ENCODE measurements around the gene GALK1. TPM values are rescaled to one million over a fixed set of nuclear protein-coding genes. Genes with fewer than 3 reads are reported as not detected.
A peak's percentile ranks its signal among the peaks of the same experiment; 100 is the strongest.

The GALK1 gene
- polyA plus RNA-seq, 2 of the 4 experiments (the other 2 are of a cell fraction): 20.7 to 54.3 TPM

DNA sequence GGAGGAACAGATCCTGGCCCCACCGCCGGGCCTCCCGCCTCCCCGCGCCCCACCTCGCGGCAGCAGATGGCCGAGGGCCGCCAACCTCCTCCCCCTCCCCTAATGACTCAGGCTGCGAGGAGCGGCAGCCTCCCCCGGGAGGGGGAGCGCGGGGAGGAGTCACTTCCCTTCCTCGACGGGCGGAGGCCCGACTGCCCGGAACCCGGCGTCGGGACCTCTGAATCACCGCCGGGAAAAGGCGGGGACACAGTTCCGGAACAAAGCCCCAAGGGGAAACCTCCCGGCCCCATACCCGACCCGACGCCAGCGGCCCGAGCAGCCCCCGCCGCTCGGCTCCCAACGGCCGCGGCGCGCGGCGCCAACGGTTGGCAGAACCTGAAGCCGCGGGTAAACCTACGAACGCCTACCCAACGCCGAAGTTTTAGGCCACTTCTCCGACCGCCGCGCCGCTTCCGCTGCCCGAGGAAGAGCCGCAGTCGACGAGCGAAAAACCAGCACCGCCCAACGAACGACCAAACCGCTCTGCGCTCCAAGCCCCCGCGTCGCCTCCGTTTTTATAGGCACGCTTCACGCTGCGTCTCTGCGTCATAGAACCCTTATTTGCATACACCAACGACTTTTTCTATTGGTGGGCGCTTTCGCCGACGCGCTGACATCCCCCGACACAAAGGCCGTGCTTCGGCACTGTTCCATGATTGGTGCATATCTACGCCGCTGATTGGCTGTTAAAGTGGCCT, 14.4 kb upstream of the GALK1 start (continued):
- TF ChIP-seq, protein P1, sequence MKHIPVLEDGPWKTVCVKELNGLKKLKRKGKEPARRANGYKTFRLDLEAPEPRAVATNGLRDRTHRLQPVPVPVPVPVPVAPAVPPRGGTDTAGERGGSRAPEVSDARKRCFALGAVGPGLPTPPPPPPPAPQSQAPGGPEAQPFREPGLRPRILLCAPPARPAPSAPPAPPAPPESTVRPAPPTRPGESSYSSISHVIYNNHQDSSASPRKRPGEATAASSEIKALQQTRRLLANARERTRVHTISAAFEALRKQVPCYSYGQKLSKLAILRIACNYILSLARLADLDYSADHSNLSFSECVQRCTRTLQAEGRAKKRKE (CRISPR knock-in tag; IDR thresholded peaks at IDR 0.05; ENCODE audit: low read depth): peak; percentile 59; the same call in 1 of the 2 replicates
- TF ChIP-seq, protein P2, sequence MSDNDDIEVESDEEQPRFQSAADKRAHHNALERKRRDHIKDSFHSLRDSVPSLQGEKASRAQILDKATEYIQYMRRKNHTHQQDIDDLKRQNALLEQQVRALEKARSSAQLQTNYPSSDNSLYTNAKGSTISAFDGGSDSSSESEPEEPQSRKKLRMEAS (IDR thresholded peaks at IDR 0.05): peak; percentile 79
- TF ChIP-seq, protein P3, sequence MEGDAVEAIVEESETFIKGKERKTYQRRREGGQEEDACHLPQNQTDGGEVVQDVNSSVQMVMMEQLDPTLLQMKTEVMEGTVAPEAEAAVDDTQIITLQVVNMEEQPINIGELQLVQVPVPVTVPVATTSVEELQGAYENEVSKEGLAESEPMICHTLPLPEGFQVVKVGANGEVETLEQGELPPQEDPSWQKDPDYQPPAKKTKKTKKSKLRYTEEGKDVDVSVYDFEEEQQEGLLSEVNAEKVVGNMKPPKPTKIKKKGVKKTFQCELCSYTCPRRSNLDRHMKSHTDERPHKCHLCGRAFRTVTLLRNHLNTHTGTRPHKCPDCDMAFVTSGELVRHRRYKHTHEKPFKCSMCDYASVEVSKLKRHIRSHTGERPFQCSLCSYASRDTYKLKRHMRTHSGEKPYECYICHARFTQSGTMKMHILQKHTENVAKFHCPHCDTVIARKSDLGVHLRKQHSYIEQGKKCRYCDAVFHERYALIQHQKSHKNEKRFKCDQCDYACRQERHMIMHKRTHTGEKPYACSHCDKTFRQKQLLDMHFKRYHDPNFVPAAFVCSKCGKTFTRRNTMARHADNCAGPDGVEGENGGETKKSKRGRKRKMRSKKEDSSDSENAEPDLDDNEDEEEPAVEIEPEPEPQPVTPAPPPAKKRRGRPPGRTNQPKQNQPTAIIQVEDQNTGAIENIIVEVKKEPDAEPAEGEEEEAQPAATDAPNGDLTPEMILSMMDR (IDR thresholded peaks at IDR 0.05): no peak; the same call in 2 of the 3 replicates
- peak; percentile 89 for TF ChIP-seq RFX5 (IDR thresholded peaks at IDR 0.05)
- TF ChIP-seq MAFK (IDR thresholded peaks at IDR 0.05; ENCODE audit: partially characterized antibody): peak; percentile 16
- no peak for TF ChIP-seq SMC3 (IDR thresholded peaks at IDR 0.05)
- no peak; the same call in 1 of the 2 replicates for TF ChIP-seq NFE2L2 (conservative IDR thresholded peaks at IDR 0.05; ENCODE audit: low read length)
- peak; percentile 99 for TF ChIP-seq PHF8 (IDR thresholded peaks at IDR 0.05; ENCODE audit: borderline replicate concordance, low read depth)
- TF ChIP-seq KDM1A (IDR thresholded peaks at IDR 0.05; ENCODE audit: low read depth): no peak
- peak; percentile 95 for TF ChIP-seq POLR2AphosphoS2 (conservative IDR thresholded peaks at IDR 0.05; ENCODE audit: low read length)
- TF ChIP-seq POLR2A (IDR thresholded peaks at IDR 0.05; ENCODE audit: low read length): peak; percentile 100
- 0 out of 2 replicates have a peak, but pooled peaks have one; percentile 26 for TF ChIP-seq JUNB (IDR thresholded peaks at IDR 0.05)
- TF ChIP-seq JUN (IDR thresholded peaks at IDR 0.05): peak; percentile 100
- no peak for TF ChIP-seq RCOR1 (IDR thresholded peaks at IDR 0.05; ENCODE audit: low read depth, low read length)
- TF ChIP-seq, protein P4, sequence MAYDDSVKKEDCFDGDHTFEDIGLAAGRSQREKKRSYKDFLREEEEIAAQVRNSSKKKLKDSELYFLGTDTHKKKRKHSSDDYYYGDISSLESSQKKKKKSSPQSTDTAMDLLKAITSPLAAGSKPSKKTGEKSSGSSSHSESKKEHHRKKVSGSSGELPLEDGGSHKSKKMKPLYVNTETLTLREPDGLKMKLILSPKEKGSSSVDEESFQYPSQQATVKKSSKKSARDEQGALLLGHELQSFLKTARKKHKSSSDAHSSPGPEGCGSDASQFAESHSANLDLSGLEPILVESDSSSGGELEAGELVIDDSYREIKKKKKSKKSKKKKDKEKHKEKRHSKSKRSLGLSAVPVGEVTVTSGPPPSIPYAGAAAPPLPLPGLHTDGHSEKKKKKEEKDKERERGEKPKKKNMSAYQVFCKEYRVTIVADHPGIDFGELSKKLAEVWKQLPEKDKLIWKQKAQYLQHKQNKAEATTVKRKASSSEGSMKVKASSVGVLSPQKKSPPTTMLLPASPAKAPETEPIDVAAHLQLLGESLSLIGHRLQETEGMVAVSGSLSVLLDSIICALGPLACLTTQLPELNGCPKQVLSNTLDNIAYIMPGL (CRISPR knock-in tag; IDR thresholded peaks at IDR 0.05; ENCODE audit: borderline replicate concordance): peak; percentile 88; the same call in 1 of the 2 replicates

DNA sequence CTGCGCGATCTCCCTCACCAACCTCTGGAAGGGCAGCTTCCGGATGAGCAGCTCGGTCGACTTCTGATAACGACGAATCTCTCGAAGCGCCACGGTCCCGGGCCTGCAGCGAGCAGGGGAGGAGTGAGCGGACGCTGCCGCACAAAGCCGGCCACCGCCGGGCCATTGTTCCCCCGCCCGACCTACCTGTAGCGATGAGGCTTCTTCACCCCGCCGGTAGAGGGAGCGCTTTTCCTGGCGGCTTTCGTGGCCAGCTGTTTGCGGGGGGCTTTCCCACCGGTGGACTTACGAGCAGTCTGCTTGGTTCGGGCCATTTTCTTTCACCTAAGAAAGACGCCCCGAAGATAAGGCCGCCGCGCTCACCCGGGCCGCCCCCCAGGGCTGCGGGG, 13.9 kb upstream of the GALK1 start:
- WGBS (ENCODE audit: missing lambda C conversion rate): 1% methylated on average over 27 of the region's 38 CpGs
- CTCF ChIA-PET: interaction anchor here (0.7 to 9.7 kb wide), 14 partner anchors 8 to 159 kb away, joined by 3 to 131 read pairs (median 4); partner anchors contain the start of genes GALK1, TRIM47 and TRIM65
- peak overlapping the region; percentile 79 for H3K4me2 ChIP-seq
- H3K4me1 ChIP-seq: peaks cover 38% of the 10 kb centered on the region
- POLR2A ChIA-PET: interaction anchor here (0.6 to 2.0 kb wide), 5 partner anchors 15 to 77 kb away, joined by 3 to 25 read pairs (median 3); partner anchors contain the start of gene WBP2
- peak overlapping the region; percentile 93 to 95 for H3K27ac ChIP-seq
- DNase-seq (ENCODE audit: low read depth in 1 of 2, low spot score in 1 of 2) (peak; percentile 55 to 74), FAIRE-seq (no peak), ATAC-seq (peak; percentile 3 to 23; a peak in 3 of 6 replicates)
- H3K9me3 ChIP-seq: no peaks in the 10 kb centered on the region
- peak overlapping the region; percentile 69 for H3K4me3 ChIP-seq
- no peak for TF ChIP-seq PHF8 (IDR thresholded peaks at IDR 0.05; ENCODE audit: borderline replicate concordance, low read depth)
- TF ChIP-seq HOXB5 (CRISPR knock-in tag; IDR thresholded peaks at IDR 0.05): peak; percentile 58; the same call in 1 of the 2 replicates
- no peak for TF ChIP-seq KDM5A (IDR thresholded peaks at IDR 0.05)
- peak; percentile 13 to 21; a peak in 2 of 5 replicates for TF ChIP-seq RAD21 (conservative IDR thresholded peaks at IDR 0.05 in 1 of 2, IDR thresholded peaks at IDR 0.05 in 1 of 2)
- TF ChIP-seq, protein P4 (CRISPR knock-in tag; IDR thresholded peaks at IDR 0.05; ENCODE audit: borderline replicate concordance): no peak
- no peak for TF ChIP-seq HEYL (CRISPR knock-in tag; IDR thresholded peaks at IDR 0.05)
- no peak for TF ChIP-seq FOXS1 (CRISPR knock-in tag; IDR thresholded peaks at IDR 0.05)
- TF ChIP-seq CEBPB (IDR thresholded peaks at IDR 0.05): no peak
- no peak for TF ChIP-seq POLR2AphosphoS2 (conservative IDR thresholded peaks at IDR 0.05; ENCODE audit: low read length)
- TF ChIP-seq, protein P5, sequence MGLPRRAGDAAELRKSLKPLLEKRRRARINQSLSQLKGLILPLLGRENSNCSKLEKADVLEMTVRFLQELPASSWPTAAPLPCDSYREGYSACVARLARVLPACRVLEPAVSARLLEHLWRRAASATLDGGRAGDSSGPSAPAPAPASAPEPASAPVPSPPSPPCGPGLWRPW (IDR thresholded peaks at IDR 0.05): no peak
- TF ChIP-seq ZFP36 (IDR thresholded peaks at IDR 0.05; ENCODE audit: borderline replicate concordance, partially characterized antibody): no peak
- TF ChIP-seq SREBF2 (IDR thresholded peaks at IDR 0.05): no peak
- 0 out of 2 replicates have a peak, but pooled peaks have one; percentile 12 for TF ChIP-seq KDM1A (IDR thresholded peaks at IDR 0.05; ENCODE audit: low read depth)
- TF ChIP-seq, protein P6, sequence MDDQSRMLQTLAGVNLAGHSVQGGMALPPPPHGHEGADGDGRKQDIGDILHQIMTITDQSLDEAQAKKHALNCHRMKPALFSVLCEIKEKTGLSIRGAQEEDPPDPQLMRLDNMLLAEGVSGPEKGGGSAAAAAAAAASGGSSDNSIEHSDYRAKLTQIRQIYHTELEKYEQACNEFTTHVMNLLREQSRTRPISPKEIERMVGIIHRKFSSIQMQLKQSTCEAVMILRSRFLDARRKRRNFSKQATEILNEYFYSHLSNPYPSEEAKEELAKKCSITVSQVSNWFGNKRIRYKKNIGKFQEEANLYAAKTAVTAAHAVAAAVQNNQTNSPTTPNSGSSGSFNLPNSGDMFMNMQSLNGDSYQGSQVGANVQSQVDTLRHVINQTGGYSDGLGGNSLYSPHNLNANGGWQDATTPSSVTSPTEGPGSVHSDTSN (IDR thresholded peaks at IDR 0.05): no peak
- TF ChIP-seq, protein P3 (IDR thresholded peaks at IDR 0.05): peak; percentile 60
- TF ChIP-seq ZNF302 (CRISPR knock-in tag; IDR thresholded peaks at IDR 0.05): no peak
